Right ventricle myocardium superior (tissue), 1 donor: Measurements from ENCODE around the gene XBP1. TPM values are rescaled to one million over a fixed set of nuclear protein-coding genes. Genes with fewer than 3 reads are reported as not detected.
"Not testable (repeated sequence)": the region's sequence is repeated elsewhere in the genome, so short reads cannot be mapped to it uniquely, and the experiment has no call there.

Experiments
- ATAC-seq: fragments of 200-7000 bp; cut with Tn5 transposase; one replicate; pipeline ENCODE4 v1.9.1; 2020; ENCODE audit warnings: mild to moderate bottlenecking; ENCODE audit not compliant: poor library complexity
- DNase-seq: peaks from one replicate; pipeline ENCODE4 v3.0.0-alpha.2; 2020
- intact Hi-C: fragments of 100-400 bp; cut with DNase I; formaldehyde crosslinking; loops from one replicate; pipeline ENCODE4 v1.11.2; 2022
- total RNA-seq: library from RNA; stranded (reverse); fragmentation: NEBNext Ultra II Directional; extraction: Animal tissue kit (Norgen Biotek cat#: 25700); gene quantifications from one replicate; pipeline ENCODE4 v1.2.1, GENCODE V29; 2021
- donor health status: DM: no; HTN: yes; CAD: no; lungs with severe emphysema.

Gene XBP1
- total RNA-seq, 1 donor from 2014 or later: 61.5 TPM

- DNase-seq (no peak), ATAC-seq (no peak)
- intact Hi-C loops: no loop called here
Observed at GRCh38 chr22:28822930-28823551, 22.7 kb upstream of the XBP1 start.

DNA sequence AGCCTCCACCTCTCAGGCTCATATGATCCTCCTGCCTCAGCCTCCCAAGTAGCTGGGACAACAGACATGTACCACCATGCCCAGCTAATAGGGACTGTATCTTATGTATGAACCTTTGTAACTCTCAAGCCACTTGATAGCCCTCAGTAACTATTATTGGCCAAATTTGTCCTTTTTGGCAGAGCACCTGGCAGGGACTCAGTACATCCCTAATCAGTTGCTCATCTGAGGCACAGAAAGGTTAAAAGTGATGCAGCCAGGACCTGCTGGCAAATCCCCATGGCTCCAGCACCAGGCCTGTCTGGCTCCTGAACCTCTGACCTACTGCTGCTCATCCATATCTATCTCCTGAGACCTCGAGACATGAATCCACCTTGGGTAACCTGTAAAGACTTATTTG lies 21.1 kb upstream of the XBP1 start:
- ATAC-seq: no peak
- intact Hi-C loops: no loop called here
- no peak for DNase-seq

GRCh38 chr22:28820885-28821284 lies 20.5 kb upstream of the XBP1 start:
- DNase-seq: no peak
- no peak for ATAC-seq
- intact Hi-C loops: no loop called here

DNA sequence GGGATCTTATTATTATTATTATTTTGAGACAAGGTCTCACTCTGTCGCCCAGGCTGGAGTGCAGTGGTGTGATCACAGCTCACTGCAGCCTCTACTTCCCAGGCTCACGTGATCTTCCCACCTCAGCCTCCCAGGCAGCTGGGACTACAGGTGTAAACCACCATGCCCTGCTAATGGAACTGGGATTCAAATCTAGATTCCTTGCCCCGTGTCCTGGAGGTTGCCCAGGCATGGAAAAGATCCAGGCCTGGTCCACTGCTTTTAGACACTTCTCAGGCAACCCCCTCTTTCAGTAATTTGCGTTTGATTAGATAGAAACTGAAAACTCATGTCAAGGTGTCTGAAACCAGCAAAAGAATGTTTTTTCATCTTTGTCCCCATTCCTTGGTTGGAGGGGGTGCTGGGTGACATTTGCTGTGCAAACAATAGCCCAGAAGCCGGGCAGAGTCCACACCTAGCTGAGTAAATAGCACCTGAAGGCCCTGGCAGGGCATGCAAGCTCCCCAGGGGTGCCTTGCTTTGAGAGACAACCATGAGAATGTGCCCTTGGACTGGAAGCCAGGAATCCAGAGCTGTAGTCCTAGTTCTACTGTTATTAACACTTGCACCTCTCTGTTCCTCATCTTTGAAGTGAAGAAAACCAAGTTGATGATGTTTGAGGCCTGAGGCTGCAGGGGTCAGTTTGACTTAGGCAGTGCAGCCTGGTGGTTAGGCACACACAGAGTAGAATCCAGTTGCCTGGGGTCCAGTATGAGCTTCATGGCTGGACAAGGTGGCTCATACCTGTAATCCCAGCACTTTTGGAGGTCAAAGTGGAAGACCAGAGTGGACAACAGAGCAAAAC lies 19.1 kb upstream of the XBP1 start:
- ATAC-seq (no peak), DNase-seq (no peak)
- intact Hi-C loops: no loop called here

DNA sequence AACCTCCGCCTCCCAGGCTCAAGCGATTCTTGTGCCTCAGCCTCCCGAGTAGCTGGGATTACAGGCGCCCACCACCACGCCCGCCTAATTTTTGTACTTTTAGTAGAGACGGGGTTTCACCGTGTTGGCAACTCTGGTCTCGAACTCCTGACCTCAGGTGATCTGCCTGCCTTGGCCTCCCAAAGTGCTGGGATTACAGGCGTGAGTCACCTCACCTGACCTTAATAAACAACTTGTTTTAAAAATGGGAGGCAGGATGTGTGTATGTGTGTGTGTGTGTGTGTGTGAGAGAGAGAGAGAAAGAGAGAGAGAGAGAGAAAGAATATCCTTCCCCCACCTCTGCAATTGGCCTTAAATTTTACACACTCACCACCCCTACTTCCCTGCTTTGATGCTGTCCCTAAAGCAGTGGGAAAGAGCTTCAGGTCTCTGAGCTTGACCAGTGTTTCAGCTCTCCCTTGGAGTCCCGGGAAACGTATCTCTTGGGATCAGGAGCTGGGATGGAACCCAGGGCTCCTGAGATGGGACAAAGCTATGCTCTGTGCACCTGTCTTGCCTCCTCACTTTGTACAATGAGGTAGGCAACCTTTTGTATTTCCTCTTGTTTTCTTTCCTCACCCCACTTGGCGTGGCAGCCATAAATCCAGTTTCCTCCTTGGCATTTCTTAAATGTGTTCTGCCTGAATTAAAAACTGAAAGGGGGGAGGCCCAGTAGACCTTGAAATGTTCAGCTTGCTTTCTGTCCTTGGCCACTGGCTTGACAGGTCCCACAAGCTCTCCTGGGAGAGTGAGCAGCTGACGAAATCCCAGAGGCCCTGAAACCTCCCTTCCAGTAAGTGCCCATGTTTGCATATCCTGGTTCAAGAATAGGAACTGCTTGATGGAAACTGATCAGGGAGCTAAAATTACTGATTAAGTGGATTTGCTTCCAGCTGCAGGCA lies 17.8 kb upstream of the XBP1 start:
- no peak for DNase-seq
- intact Hi-C loops: no loop called here
- ATAC-seq: peak; percentile 64

DNA sequence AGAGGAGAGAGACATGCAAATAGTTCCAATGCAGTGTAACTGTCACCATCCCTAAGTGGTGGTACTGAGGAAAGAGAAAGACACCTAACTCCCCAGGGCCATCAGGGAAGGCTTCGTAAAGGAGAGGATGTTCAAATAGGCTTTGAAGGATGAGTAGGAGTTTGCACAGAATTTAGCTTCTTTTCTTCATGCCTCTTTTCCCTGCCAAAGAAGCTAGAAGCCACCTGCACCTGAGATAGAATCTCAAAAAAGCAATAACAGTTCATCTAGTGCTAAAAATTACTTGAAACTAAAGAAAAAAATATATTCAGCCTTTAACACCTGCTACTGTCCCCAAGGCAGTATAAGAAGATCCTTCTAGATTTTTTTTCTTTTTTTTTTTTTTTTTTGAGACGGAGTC lies 16.7 kb upstream of the XBP1 start:
- intact Hi-C loops: no loop called here
- no peak for DNase-seq
- no peak for ATAC-seq

GRCh38 chr22:28815729-28816128 lies 15.4 kb upstream of the XBP1 start:
- no peak for DNase-seq
- no peak for ATAC-seq
- intact Hi-C loops: no loop called here

- intact Hi-C loops: no loop called here
- ATAC-seq: no peak
- DNase-seq: no peak
Observed at GRCh38 chr22:28815111-28815510, 14.7 kb upstream of the XBP1 start.

DNA sequence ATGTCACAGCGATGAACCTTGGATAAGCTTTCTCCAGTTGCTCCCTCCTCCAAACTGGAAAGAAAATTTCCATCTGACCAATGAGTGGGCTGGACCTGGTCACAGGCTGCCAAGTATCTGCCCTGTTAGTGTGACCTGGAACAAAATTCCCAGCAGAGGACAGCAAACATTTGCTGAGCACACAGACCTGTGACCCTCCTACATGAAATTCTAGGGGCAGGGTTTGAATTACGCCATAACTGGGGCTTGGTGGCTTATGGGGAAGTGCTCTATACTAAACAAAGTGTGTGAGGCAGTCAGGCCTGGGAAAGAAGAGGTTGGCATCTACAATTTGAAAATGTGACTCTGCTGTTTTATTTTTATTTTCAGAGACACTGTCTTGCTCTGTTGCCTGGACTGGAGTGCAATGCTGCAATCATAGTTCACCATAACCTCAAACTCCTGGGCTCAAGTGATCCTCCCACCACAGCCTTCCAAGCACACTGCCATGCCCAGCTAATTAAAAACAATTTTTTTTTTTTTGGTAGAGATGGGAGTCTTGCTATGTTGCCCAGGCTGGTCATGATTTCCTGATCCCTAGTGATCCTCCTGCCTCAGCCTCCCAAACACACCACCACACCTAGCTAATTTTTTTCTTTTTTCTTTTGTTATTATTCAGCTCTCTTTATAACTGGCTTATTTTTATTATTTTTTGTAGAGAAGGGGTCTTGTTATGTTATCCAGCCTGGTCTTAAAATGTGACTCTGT lies 13.6 kb upstream of the XBP1 start:
- DNase-seq: no peak
- ATAC-seq: peak; percentile 65
- intact Hi-C loops: no loop called here

DNA sequence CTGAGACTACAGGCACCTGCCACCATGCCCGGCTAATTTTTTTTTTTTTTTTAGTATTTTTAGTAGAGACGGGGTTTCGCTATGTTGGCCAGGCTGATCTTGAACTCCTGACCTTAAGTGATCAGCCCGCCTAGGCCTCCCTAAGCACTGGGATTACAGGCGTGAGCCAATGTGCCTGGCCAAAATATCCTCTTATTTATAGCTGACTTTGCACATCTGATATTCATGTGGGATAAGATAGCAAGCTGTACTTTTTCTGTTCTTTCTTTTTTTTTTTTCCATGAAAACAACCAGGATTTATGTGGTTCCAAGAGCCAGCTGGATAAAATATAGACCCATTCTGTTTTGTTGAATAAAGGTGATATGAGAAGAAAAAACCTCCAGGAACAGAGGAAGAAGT lies 12.1 kb upstream of the XBP1 start:
- DNase-seq: no peak
- intact Hi-C loops: no loop called here
- peak; percentile 39 for ATAC-seq

GRCh38 chr22:28810821-28811491 lies 10.6 kb upstream of the XBP1 start:
- DNase-seq (no peak), ATAC-seq (peak; percentile 34)
- intact Hi-C loops: no loop called here

DNA sequence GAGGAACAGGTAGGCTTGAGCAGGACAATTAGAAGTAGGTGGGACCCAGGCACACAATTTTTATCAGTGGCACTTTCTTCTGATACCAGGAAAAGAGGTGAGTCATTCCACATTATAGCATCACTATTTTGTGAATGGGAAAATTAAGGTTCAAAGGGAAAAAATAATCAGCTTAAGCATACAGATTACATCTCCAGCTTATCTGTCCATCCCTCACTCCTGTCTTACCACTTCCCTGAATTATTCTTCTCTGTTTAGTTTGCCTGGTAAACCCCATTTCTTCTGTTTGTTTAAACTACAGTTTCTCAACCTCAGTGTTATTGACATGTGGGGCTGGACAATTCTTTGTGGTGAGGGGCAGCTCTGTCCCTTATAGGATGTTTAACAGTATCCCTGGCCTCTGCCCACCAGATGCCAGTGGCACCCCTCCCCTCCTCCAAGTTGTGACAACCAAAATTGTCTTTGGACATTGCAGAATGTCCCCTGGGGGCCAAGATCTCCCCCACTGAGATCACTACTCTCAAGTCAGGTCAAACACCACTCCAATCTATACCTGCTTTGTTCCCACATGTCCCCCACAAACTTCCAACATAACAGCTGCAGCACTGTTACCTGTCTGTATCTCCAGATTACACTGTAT lies 8.5 kb upstream of the XBP1 start:
- intact Hi-C loops: no loop called here
- DNase-seq (no peak), ATAC-seq (no peak)

- intact Hi-C loops, DNase-seq, ATAC-seq: not testable (repeated sequence)
Observed at GRCh38 chr22:28805426-28805825, 5.1 kb upstream of the XBP1 start.

- ATAC-seq: no peak
- DNase-seq: no peak
- intact Hi-C loops: no loop called here
Observed at GRCh38 chr22:28802595-28803123, 2.3 kb upstream of the XBP1 start.

DNA sequence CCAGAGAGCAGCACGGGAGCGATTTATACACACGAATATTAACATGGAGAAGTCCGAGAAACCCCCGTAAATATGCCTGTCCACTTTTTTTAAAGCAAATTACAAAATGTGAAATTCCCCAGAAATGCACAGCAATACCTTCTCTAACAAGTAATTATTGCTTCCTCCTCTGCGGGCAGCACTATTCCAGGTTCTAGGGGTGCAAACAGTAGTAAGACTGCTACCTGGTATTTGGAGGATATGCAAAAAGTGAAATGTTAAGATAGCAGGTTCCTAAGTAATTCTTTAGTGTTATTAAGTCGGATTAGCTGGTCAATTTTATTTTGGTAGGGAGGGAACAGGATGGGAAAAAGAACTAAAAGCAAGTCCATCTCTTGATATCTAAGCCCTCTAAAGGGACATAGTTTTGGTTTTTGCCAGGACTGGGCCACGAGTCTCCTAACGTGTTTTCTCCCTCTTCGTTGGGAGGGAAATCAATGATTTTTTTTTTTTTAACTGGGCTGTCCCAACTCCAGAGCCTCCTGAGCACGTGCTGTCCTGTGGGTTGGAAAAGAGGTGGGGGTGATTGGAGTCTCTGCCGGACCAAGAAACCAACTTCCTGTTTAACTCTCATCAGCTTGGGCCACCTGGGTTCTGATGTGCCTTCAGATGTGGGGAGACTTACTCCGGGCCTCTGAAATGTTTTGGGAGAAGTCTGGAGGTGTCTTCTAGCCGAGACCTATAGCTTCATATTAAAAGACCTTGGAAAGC lies 1.7 kb upstream of the XBP1 start:
- intact Hi-C loops: no loop called here
- DNase-seq: no peak
- ATAC-seq: no peak

- DNase-seq (peak; percentile 85), ATAC-seq (peak; percentile 87)
- intact Hi-C loops: loop anchor here (2.0 kb wide), 1 partner anchor 57 kb away; the partner anchor contains the start of gene HSCB
Observed at GRCh38 chr22:28799606-28800307, 612 bp downstream of the XBP1 start.
